Uterus (tissue), 2 donors: ENCODE measurements around the gene CEP83.

Source experiments
- CTCF ChIP-seq, 4 experiments: fragments of 200-600 bp in 2 of 4; fragments of 450-650 bp in 2 of 4; sonication (generic) in 2 of 4; IDR thresholded peaks; one replicate each; pipeline ENCODE4 v1.5.1; 2016 to 2019; ENCODE audit warnings: antibody characterized with exemption in 4 of 4, mild to moderate bottlenecking in 2 of 4, moderate library complexity in 1 of 4
- POLR2A ChIP-seq, 2 donors: fragments of 450-650 bp; IDR thresholded peaks; one replicate each; pipeline ENCODE4 v1.6.1; 2016; ENCODE audit warnings: antibody characterized with exemption in 2 of 2, mild to moderate bottlenecking in 1 of 2, moderate library complexity in 1 of 2

DNA sequence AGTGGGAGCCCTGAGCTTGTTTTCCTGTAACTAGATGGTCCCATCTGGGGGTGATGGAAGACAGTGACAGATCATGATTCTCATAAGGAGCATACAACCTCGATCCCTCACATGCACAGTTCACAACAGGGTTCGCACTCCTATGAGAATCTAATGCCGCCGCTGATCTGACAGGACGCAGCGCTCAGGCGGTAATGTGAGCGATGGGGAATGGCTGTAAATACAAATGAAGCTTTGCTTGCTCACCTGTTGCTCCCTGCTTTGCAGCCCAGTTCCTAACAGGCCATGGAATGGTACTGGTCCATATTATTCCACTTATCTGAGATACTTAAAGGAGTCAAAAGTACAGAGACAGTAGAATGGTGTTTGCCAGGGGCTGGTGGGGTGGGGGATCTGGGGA, 9.9 kb upstream of the CEP83 start:
- TF ChIP-seq CTCF (IDR thresholded peaks at IDR 0.05) (no peak), POLR2A (IDR thresholded peaks at IDR 0.05) (no peak)
